A673 (cell line): ENCODE data around the gene TMUB2. TPM values are rescaled to one million over a fixed set of nuclear protein-coding genes. Genes with fewer than 3 reads are reported as not detected.

Source experiments
- BruUV-seq: library from RNA; stranded (reverse); fragments of 400-500 nt; replicated peaks from 2 replicates; lab custom pipeline; 2021; lab: Mats Ljungman, UMichigan
- CTCF ChIA-PET: fragments of 300-600 bp; sonication (Branson Sonifier 250); formaldehyde crosslinking; loops from one replicate; lab custom pipeline; 2022; ENCODE audit warnings: antibody characterized with exemption; lab: Charles Lee
- POLR2A ChIA-PET: fragments of 300-600 bp; sonication (Branson Sonifier 250); formaldehyde crosslinking; loops from one replicate; lab custom pipeline; 2022; ENCODE audit warnings: antibody characterized with exemption; ENCODE audit not compliant: low non-redundant PET; lab: Charles Lee
- DNase-seq: peaks from one replicate; pipeline ENCODE4 v3.0.0-alpha.2; 2015; ENCODE audit warnings: low spot score
- H3K27ac ChIP-seq: fragments of 200-600 bp; sonication (generic); 2 replicates; pipeline ENCODE4 v1.5.1; 2016; ENCODE audit warnings: mixed run types, low read depth, mild to moderate bottlenecking, mixed read lengths, antibody characterized with exemption, low read length; ENCODE audit not compliant: poor library complexity, severe bottlenecking
- H3K27me3 ChIP-seq: fragments of 200-600 bp; sonication (generic); replicated peaks from 2 replicates; pipeline ENCODE4 v1.6.1; 2017; ENCODE audit warnings: mixed run types, low read depth, mild to moderate bottlenecking, mixed read lengths, antibody characterized with exemption, low read length; ENCODE audit not compliant: insufficient read depth, poor library complexity
- H3K36me3 ChIP-seq: fragments of 200-600 bp; sonication (generic); 2 replicates; pipeline ENCODE4 v1.6.1; 2016; ENCODE audit warnings: mixed run types, mild to moderate bottlenecking, mixed read lengths, antibody characterized with exemption, low read length; ENCODE audit not compliant: insufficient read depth, poor library complexity, severe bottlenecking
- H3K4me1 ChIP-seq: fragments of 200-600 bp; sonication (generic); 2 replicates; pipeline ENCODE4 v1.6.1; 2017; ENCODE audit warnings: mixed run types, mild to moderate bottlenecking, mixed read lengths, antibody characterized with exemption, low read length; ENCODE audit not compliant: insufficient read depth, poor library complexity, severe bottlenecking
- H3K4me3 ChIP-seq: fragments of 200-600 bp; sonication (generic); 2 replicates; pipeline ENCODE4 v1.5.1; 2016; ENCODE audit warnings: low read depth, mixed run types, mild to moderate bottlenecking, mixed read lengths, low read length; ENCODE audit not compliant: poor library complexity, severe bottlenecking
- H3K9me3 ChIP-seq: fragments of 200-600 bp; sonication (generic); 2 replicates; pipeline ENCODE4 v1.6.1; 2016; ENCODE audit warnings: mixed run types, low read depth, mild to moderate bottlenecking, mixed read lengths, antibody characterized with exemption, low read length; ENCODE audit not compliant: poor library complexity, severe bottlenecking
- EZH2 ChIP-seq: fragments of 200-600 bp; sonication (generic); IDR thresholded peaks from 2 replicates; pipeline ENCODE4 v1.6.1; 2017; ENCODE audit warnings: borderline replicate concordance, low read depth, mild to moderate bottlenecking, mixed read lengths, antibody characterized with exemption, low read length; ENCODE audit not compliant: poor library complexity, severe bottlenecking
- intact Hi-C: fragments of 100-400 bp; cut with micrococcal nuclease; formaldehyde crosslinking; loops from one replicate; pipeline ENCODE4 v1.10.0; 2022; ENCODE audit not compliant: unreplicated experiment
- total RNA-seq: library from RNA; stranded (reverse); gene quantifications from 2 replicates; pipeline ENCODE4 v1.2.3, GENCODE V29; 2021
- TF ChIP-seq, protein P1 (sequence below): fragments of 300-800, 200-600 bp; sonication (generic); conservative IDR thresholded peaks from 2 replicates; pipeline ENCODE4 v1.5.1; 2017; ENCODE audit warnings: low read depth, mild to moderate bottlenecking, antibody characterized with exemption, low read length, moderate library complexity, mixed read lengths

Gene TMUB2
- total RNA-seq, 1 experiment from 2014 or later = 13.0 TPM

GRCh38 chr17:44174427-44174826, 12.3 kb upstream of the TMUB2 start:
- H3K4me1 ChIP-seq = no peaks in the 10 kb centered on the region
- POLR2A ChIA-PET = no interaction called here
- intact Hi-C loops = loop anchor here (5.0 kb wide), 1 partner anchor 232 kb away; the partner anchor contains the start of gene PPY
- no peaks in the 10 kb centered on the region for H3K36me3 ChIP-seq
- H3K27me3 ChIP-seq = no peaks in the 10 kb centered on the region
- BruUV-seq = no TSS peak
- no peak overlapping the region for H3K27ac ChIP-seq
- TF ChIP-seq, protein P1, sequence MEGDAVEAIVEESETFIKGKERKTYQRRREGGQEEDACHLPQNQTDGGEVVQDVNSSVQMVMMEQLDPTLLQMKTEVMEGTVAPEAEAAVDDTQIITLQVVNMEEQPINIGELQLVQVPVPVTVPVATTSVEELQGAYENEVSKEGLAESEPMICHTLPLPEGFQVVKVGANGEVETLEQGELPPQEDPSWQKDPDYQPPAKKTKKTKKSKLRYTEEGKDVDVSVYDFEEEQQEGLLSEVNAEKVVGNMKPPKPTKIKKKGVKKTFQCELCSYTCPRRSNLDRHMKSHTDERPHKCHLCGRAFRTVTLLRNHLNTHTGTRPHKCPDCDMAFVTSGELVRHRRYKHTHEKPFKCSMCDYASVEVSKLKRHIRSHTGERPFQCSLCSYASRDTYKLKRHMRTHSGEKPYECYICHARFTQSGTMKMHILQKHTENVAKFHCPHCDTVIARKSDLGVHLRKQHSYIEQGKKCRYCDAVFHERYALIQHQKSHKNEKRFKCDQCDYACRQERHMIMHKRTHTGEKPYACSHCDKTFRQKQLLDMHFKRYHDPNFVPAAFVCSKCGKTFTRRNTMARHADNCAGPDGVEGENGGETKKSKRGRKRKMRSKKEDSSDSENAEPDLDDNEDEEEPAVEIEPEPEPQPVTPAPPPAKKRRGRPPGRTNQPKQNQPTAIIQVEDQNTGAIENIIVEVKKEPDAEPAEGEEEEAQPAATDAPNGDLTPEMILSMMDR = no peak
- no peak for TF ChIP-seq EZH2
- CTCF ChIA-PET = no interaction called here
- DNase-seq = no peak
- no peak overlapping the region for H3K4me3 ChIP-seq
- no peaks in the 10 kb centered on the region for H3K9me3 ChIP-seq

DNA sequence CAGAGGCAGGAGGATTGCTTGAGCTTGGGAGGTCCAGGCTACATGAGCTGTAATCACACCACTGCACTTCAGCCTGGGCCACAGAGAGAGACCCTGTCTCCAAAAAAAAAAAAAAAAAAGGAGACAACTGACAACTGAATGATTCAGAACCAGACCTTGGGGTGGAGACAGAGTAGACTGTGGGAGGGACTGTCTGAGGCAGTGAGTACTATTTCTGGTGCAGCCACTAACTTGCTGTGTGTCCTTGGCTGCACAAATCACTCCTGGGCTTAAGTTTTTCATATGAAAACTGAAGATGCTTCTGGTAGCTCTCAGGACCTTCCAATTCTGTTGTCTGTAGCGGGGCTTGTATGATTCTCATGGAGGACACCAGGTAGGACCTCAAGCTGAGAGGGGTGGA, 10.5 kb upstream of the TMUB2 start:
- H3K27me3 ChIP-seq = no peaks in the 10 kb centered on the region
- BruUV-seq = no TSS peak
- ChIA-PET POLR2A (no interaction called here), CTCF (no interaction called here)
- intact Hi-C loops = no loop called here
- no peak overlapping the region for H3K27ac ChIP-seq
- no peak for DNase-seq
- no peaks in the 10 kb centered on the region for H3K4me1 ChIP-seq
- H3K9me3 ChIP-seq = no peaks in the 10 kb centered on the region
- TF ChIP-seq, protein P1 = no peak
- no peak for TF ChIP-seq EZH2
- H3K4me3 ChIP-seq = no peak overlapping the region
- H3K36me3 ChIP-seq = no peaks in the 10 kb centered on the region

- ChIA-PET POLR2A (no interaction called here), CTCF (no interaction called here)
- H3K9me3 ChIP-seq = no peaks in the 10 kb centered on the region
These were observed 9.9 kb upstream of the TMUB2 start for GRCh38 chr17:44176671-44177501.

More at GRCh38 chr17:44176671-44177501, 9.9 kb upstream of the TMUB2 start:
- intact Hi-C loops = no loop called here
- Histone ChIP-seq H3K36me3 (no peaks in the 10 kb centered on the region), H3K27ac (no peak overlapping the region), H3K4me1 (no peaks in the 10 kb centered on the region), H3K27me3 (no peaks in the 10 kb centered on the region), H3K4me3 (no peak overlapping the region)
- DNase-seq = no peak
- no TSS peak for BruUV-seq
- no peak for TF ChIP-seq EZH2
- TF ChIP-seq, protein P1 = no peak
